ENCODE measurements around the gene EEF1E1. TPM values are rescaled to one million over a fixed set of nuclear protein-coding genes. Genes with fewer than 3 reads are reported as not detected.

EEF1E1 gene
- total RNA-seq, 1 donor from 2014 or later = 35.8 TPM

DNA sequence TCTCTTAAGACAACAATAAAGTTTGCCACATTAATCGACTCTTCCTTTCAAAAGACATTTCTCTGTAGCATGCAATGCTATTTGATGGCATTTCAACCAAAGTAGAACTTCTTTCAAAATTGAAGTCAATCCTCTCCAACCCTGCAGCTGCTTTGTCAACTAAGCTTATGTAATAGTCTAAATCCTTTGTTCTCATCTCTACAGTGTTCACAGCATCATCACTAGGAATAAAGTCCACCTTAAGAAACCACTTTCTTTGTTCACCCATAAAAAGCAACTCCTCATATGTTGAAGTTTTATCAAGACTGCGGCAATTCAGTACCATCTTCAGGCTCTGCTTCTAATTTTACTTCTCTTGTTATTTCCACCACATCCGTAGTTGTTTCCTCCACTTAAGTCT lies 26.6 kb downstream of the EEF1E1 start:
- TF ChIP-seq, protein P1, sequence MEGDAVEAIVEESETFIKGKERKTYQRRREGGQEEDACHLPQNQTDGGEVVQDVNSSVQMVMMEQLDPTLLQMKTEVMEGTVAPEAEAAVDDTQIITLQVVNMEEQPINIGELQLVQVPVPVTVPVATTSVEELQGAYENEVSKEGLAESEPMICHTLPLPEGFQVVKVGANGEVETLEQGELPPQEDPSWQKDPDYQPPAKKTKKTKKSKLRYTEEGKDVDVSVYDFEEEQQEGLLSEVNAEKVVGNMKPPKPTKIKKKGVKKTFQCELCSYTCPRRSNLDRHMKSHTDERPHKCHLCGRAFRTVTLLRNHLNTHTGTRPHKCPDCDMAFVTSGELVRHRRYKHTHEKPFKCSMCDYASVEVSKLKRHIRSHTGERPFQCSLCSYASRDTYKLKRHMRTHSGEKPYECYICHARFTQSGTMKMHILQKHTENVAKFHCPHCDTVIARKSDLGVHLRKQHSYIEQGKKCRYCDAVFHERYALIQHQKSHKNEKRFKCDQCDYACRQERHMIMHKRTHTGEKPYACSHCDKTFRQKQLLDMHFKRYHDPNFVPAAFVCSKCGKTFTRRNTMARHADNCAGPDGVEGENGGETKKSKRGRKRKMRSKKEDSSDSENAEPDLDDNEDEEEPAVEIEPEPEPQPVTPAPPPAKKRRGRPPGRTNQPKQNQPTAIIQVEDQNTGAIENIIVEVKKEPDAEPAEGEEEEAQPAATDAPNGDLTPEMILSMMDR (IDR thresholded peaks at IDR 0.05; ENCODE audit: unreplicated experiment) = no peak
- peaks cover 27% of the 10 kb centered on the region for H3K4me1 Mint-ChIP-seq (ENCODE audit: low read depth)

DNA sequence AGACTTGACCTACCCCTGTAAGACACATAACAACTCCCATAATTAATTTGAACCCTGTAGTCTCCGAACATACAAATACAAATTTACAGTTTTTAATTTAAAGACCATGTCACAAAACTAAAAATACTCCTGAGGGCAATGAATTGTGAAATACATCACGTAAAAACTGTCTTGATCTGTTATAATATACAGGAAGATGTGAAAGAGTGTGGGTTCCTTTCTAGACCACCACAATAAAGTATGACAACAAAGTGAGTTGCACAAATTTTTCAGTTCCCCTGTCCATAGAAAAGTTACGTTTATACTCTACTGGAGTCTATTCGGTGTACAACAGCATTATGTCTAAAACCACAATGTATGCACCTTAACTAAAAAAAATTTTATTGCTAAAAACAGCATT lies 27.2 kb downstream of the EEF1E1 start:
- Mint-ChIP-seq H3K4me1 (ENCODE audit: low read depth) (peaks cover 22% of the 10 kb centered on the region), H3K27me3 (no peaks in the 10 kb centered on the region), H3K4me3 (ENCODE audit: low read depth) (no peak overlapping the region), H3K27ac (no peak overlapping the region), H3K36me3 (ENCODE audit: insufficient read depth) (peaks cover 9% of the 10 kb centered on the region), H3K9me3 (ENCODE audit: low read depth) (peaks cover 5% of the 10 kb centered on the region)
- no peak for DNase-seq (ENCODE audit: low spot score, unreplicated experiment)
- TF ChIP-seq, protein P1 (IDR thresholded peaks at IDR 0.05; ENCODE audit: unreplicated experiment) = no peak

More for the DNA sequence above, 26.6 kb downstream of the EEF1E1 start:
- no peak for DNase-seq (ENCODE audit: low spot score, unreplicated experiment)
- H3K27me3 Mint-ChIP-seq = no peaks in the 10 kb centered on the region
- H3K36me3 Mint-ChIP-seq (ENCODE audit: insufficient read depth) = peaks cover 9% of the 10 kb centered on the region
- no peak overlapping the region for H3K4me3 Mint-ChIP-seq (ENCODE audit: low read depth)
- H3K9me3 Mint-ChIP-seq (ENCODE audit: low read depth) = peaks cover 5% of the 10 kb centered on the region
- H3K27ac Mint-ChIP-seq = no peak overlapping the region

DNA sequence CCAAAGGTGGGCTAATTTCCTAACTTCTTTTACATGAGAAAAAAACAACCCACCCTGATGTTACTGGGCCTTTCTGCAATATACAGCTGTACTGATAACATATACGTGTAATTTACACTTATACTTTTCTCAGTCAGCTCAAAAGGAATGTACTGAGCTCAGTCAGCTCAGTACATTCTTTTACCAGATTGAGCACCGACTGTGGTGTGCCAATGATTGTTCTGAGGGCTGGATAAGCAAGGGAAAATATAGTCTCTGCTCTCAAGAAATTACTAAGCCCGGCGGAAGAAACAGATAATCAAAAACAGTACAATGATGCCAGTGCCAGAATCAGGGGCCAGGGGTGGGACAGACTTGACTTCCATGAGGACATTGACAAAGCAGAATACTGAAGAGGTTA lies 28.1 kb downstream of the EEF1E1 start:
- no peak for DNase-seq (ENCODE audit: low spot score, unreplicated experiment)
- peaks cover 12% of the 10 kb centered on the region for H3K4me1 Mint-ChIP-seq (ENCODE audit: low read depth)
- no peak overlapping the region for H3K27ac Mint-ChIP-seq
- no peak overlapping the region for H3K4me3 Mint-ChIP-seq (ENCODE audit: low read depth)
- H3K36me3 Mint-ChIP-seq (ENCODE audit: insufficient read depth) = peaks cover 7% of the 10 kb centered on the region
- H3K27me3 Mint-ChIP-seq = no peaks in the 10 kb centered on the region
- H3K9me3 Mint-ChIP-seq (ENCODE audit: low read depth) = peaks cover 5% of the 10 kb centered on the region
- TF ChIP-seq, protein P1 (IDR thresholded peaks at IDR 0.05; ENCODE audit: unreplicated experiment) = no peak

DNA sequence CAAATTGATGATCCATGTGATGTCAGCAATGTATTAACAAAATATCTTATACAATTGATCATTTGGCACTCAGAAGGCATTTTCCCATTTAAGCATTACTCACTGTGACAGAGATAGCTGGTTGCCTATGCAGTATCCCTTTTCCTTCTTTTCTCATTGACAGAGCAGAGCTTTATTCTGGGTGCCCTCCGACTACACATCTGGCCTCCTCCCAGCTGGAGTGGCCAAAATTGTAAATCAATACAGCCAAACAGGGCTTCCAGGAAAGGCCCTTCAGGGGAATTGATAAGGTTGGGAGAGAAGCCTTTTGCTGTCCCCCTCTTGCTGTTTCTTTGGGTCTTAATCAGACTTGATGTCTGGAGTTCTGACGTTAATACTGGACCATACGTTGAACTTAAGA lies 28.6 kb downstream of the EEF1E1 start:
- H3K27me3 Mint-ChIP-seq = no peaks in the 10 kb centered on the region
- no peak overlapping the region for H3K4me3 Mint-ChIP-seq (ENCODE audit: low read depth)
- no peak overlapping the region for H3K27ac Mint-ChIP-seq
- peaks cover 10% of the 10 kb centered on the region for H3K4me1 Mint-ChIP-seq (ENCODE audit: low read depth)
- no peak for DNase-seq (ENCODE audit: low spot score, unreplicated experiment)
- TF ChIP-seq, protein P1 (IDR thresholded peaks at IDR 0.05; ENCODE audit: unreplicated experiment) = no peak
- H3K36me3 Mint-ChIP-seq (ENCODE audit: insufficient read depth) = peaks cover 7% of the 10 kb centered on the region
- H3K9me3 Mint-ChIP-seq (ENCODE audit: low read depth) = peaks cover 5% of the 10 kb centered on the region

DNA sequence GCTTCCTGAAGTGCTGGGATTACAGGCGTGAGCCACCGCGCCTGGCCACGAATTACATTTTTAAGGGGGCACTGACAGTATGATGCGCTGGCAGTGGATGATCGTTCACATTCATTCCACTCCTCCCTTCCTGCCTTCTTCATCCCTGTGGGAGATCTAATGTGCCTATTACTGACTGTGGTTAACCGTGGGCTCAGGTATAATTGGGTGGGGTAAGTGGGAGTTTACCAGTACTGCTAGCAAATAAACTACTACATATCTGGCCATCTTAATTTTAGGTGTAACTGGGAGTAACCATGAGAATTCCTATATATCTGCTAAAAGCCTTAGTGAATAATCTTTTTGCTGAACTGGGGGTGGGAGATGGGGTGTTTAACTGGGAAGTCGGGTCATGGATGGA lies 31.6 kb downstream of the EEF1E1 start:
- Mint-ChIP-seq H3K36me3 (ENCODE audit: insufficient read depth) (peaks cover under 1% of the 10 kb centered on the region), H3K27ac (no peak overlapping the region), H3K4me3 (ENCODE audit: low read depth) (no peak overlapping the region), H3K4me1 (ENCODE audit: low read depth) (peaks cover 8% of the 10 kb centered on the region), H3K27me3 (no peaks in the 10 kb centered on the region), H3K9me3 (ENCODE audit: low read depth) (peaks cover 4% of the 10 kb centered on the region)
- no peak for DNase-seq (ENCODE audit: low spot score, unreplicated experiment)
- TF ChIP-seq, protein P1 (IDR thresholded peaks at IDR 0.05; ENCODE audit: unreplicated experiment) = no peak
